CD4-positive, alpha-beta T cell treated with Interleukin-6 for 4 hours (primary cell): ENCODE data around the gene GMEB2.

Experiments
- DNase-seq: peaks from one replicate; pipeline ENCODE4 v3.0.0-alpha.2; 2020; ENCODE audit warnings: mixed read lengths

GMEB2 gene

DNA sequence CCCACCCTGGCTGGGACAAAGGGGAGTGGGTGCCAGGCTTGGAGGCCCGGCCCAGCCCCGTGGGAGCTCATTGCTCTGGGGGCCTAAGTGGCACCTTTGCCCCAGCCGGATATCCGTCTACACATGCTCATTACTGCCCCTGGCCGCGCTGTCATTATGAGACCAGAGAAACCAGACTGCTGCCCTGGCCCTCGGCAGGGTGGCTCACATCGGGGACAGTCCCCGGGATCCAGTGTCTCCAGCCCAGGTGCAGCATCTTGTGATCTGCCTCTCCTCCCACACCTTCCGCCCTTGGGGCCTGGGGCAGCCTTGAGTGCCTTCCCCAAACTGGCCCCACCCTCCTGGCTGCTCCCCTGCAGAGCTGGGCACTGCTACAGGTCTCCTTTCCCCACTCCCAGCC, 84.2 kb downstream of the GMEB2 start:
- DNase-seq: no peak

DNA sequence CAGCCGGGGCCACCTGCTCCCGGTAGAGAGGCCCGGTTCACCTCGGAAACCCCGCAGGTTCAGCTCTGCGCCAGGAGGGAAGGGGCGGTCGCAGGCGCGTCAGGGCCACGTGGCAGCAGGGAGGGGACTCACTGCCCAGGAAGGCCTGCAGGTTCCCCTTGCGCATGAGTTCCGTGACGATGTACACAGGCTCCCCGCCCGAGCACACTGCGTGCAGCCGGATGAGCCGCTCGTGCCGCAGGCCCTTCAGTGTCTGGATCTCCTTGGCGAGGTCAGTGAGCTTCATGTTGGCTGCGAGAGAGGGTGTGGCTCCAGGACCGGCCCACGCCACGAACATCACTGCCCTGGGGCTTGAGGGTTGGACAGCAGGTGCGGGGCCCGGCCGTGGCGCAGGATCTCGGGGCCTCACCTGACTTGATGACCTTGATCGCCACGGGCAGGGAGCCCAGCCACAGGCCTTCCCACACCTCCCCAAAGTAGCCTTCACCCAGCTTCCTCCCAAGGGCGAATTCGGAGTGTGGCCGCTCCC, 84.8 kb downstream of the GMEB2 start:
- DNase-seq: no peak

DNA sequence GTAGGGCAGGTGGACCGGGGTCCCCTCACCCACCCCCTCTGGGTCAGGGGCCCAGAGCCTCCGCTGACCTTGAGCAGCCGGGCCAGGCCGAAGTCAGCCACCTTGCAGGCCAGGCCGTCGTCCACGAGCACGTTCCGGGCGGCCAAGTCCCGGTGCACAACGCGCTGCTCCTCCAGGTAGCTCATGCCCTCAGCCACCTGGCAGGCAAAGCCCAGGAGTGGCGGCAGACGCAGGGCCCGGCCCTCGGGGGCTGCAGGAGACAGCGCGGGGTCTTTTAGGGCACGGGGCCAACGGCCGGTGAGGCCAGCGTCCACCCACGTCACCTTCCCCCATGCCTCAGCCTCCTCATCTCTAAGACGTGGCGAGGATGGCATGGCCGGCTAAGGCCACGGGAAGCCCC, 85.5 kb downstream of the GMEB2 start:
- no peak for DNase-seq

DNA sequence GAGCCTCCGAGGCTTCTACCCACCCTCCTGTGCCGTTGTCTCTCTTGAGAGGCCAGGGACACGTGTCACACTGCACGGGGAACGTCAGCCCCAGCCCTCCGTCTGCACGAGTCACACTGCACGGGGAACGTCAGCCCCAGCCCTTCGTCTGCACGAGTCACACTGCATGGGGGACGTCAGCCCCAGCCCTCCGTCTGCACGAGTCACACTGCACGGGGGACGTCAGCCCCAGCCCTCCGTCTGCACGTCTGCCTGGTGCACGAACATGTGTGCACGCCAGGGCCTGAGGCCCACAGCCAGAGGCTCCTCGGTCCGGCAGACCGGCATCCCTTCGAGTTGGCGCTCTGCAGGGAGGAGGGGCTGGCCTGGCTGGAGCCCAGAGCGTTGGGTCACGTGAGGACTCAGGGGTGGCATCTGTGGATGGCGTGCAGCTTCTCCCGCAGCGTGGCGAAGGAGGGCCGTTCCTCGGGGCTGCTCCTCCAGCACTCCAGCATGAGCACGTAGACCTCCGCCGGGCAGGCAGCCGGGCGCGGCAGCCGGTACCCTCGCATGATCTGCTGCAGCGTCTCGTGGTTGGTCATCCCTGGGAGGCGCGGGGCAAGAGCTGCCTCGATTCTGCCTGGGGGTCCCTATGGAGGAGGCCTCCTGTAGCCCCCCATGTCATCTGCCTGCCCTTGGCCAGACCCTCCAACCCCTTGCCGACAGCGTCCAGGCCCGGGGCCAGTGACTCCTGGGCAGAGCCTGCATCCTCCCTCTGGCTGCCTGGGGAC, 86.3 kb downstream of the GMEB2 start:
- DNase-seq: no peak

DNA sequence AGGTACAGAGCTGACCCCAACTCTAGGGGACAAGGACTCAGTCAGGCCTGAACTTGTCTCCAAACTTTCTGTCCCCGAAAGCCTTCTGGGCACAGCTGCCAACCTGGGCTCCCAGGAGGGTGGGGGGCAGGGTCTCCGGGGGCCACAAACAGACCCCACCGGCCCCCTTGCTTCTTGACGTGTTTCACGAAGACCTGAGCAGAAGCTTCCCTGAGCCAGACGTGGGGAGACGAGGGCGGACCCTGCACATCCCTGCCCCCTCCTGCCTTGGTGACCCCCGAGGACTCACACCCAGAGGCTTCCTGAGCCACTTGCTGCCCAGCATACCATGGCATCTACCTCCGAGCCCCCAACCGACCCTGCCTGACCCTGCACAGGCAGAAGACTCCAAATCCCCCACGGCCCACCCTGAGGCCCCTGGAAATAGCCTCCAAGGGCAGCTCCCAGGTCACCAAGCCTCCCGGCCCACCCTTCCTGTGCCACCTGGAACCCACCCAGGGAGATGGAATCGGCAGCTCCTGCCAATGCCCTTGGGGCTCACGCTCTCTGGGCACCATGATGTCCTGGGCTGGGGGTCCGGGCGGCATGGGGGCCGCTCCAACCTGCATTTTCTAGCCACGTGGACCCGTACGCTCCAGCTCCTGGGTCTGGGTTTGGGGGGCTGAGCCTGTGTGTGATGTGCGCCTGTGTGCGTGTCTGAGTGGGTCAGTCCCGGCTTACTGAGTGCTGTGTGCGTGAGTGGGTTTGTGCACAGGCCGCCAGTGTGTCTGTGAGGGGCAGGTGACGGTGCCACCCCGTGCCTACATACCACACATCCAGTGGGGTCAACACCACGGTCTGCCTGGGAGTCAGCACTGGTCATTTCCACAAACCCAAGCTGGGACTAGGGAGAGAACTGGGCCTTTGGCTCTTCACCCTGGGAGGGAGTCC, 87.2 kb downstream of the GMEB2 start:
- no peak for DNase-seq

DNA sequence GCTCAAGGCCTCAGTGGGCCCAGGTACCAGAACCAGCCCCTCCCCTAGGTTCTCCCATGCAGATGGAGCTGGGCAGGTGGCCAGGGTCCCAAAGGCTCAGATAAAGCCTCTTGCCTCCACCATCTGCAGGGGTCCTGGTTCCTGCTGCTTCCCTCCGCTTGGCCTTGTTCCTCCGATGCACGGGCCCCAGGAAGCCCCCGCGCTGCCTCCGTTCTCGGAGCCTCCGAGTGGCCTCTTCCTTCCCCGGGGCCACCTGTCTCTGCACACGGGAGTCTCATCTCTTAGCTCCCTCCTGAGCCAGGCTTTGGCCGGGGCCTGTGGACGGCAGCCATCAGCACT, 87.8 kb downstream of the GMEB2 start:
- no peak for DNase-seq

DNA sequence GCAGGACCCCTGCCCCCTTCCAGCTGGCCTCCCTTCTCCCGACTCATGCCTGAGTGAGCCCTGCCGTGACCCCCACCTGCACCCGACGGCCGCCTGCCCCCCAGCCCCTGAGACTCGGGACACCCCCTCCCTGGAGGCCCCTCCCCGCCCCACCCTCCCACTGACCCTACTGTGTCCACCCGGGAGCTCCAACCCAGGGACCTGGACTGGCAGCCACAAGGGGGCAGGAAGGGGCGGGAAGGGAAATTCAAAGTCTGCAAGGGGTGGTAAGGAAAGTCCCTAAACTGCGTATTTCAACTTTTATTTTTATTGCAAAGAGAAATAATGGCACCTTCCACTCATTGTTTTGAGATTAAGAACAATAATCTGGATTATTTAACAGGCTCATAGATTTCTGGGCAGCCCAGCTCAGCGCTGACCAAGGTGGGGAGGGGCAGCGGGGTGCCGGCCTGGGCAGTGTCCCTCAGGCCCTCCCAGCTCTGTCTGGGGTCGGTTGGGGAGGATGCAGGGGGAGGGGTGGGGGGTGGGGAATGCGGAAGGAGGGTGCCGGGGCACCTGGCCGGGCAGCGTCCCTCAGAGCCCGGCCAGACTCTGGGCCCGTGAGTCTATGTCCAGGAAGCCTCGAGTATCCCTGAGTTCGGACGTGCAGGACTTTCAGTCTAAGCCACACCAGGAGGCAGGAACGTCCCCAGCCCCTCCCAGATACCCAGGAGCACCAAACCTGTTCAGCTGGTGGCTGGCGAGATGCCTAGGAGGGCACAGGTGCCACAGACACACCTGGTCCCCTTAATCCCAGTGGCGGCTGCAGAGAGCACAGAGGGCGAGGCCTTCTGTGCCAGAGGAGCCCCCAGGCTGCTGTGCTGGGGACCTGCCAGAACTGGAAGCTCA, 88.5 kb downstream of the GMEB2 start:
- DNase-seq: no peak
